ENCODE results near the gene ZBTB17.

Gene ZBTB17

DNA sequence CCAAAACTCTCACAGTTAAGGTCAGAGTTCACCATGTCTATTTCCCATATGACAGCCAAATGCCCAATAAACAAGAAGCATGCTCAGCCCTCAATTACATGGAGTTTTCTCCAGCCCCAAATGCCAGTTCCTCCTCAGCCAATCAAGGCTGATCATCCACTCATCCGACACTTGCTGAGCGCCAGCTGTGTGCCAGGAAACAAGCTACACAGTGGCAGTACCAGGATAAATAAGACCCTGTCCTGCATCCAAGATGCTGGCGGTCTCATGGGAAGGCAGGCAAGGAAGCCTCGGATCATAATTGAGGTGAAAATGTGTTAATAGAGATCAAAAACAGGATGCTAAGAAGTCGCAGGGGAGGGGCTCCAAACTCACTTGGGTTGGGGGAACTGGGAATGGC lies 7.7 kb downstream of the ZBTB17 start:
- H3K27ac ChIP-seq = no peak overlapping the region
- TF ChIP-seq, protein P1, sequence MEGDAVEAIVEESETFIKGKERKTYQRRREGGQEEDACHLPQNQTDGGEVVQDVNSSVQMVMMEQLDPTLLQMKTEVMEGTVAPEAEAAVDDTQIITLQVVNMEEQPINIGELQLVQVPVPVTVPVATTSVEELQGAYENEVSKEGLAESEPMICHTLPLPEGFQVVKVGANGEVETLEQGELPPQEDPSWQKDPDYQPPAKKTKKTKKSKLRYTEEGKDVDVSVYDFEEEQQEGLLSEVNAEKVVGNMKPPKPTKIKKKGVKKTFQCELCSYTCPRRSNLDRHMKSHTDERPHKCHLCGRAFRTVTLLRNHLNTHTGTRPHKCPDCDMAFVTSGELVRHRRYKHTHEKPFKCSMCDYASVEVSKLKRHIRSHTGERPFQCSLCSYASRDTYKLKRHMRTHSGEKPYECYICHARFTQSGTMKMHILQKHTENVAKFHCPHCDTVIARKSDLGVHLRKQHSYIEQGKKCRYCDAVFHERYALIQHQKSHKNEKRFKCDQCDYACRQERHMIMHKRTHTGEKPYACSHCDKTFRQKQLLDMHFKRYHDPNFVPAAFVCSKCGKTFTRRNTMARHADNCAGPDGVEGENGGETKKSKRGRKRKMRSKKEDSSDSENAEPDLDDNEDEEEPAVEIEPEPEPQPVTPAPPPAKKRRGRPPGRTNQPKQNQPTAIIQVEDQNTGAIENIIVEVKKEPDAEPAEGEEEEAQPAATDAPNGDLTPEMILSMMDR (conservative IDR thresholded peaks at IDR 0.05) = no peak

DNA sequence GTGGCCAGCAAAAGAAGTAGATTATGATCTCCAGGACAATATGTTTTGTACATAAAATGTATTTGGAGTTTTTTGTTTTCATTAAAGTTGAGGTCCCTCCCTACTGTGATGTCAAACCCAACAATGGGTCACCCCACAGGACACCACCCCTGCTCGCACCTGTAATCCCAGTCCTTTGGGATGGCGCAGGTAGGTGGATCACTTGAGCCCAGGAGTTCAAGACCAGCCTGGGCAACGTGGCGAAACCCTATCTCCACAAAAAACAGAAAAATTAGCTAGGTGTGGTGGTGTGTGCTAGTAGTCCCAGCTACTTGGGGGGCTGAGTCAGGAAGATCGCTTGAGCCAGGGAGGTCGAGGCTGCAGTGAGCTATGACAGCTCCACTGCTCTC lies 9.0 kb downstream of the ZBTB17 start:
- no peak overlapping the region for H3K27ac ChIP-seq

DNA sequence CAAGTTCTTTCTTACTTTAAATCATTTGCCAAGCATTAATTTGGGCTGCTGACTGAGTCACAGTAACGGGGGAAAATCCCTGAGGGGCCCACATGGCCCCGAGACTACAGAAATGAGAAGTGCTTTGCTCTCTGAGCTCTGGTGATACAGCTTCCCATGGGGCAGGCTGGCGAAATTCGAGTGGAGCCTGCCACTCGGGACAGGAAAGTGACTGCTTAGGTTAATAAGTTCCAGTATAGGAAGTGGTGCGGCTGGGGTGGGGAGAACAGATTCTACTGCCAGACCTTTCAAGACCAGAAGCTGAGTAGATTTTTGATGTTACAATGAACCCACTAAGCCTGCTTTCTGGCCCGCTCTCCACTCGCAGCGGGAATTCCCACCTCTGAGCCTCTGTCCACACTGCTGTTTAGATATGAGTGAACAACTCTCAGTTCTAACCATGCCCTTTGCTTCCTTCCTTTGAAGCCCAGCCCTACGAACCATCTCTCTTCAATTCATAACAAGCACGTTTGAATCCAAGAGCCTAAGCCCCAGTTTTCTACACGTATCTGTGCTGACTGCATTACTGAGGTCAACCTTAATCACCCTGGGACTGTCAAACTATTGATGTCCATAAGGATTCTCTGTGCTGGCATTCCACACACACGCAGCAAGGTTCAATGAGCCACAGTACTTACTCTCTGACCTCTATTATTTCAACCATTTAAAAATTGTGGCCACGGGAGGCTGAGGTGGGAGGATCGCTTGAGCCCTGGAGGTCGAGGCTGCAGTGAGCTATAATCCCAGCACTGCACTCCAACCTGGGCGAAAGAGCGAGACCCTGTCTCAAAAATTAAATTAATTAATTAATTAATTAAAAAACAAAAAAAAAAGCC lies 9.6 kb downstream of the ZBTB17 start:
- no peak overlapping the region for H3K27ac ChIP-seq
- TF ChIP-seq, protein P1 (conservative IDR thresholded peaks at IDR 0.05) = no peak

More for the DNA sequence above, 9.0 kb downstream of the ZBTB17 start:
- TF ChIP-seq, protein P1 (conservative IDR thresholded peaks at IDR 0.05) = no peak

GRCh38 chr1:15965228-15965767 lies 10.6 kb downstream of the ZBTB17 start:
- H3K27ac ChIP-seq = no peak overlapping the region
- TF ChIP-seq, protein P1 (conservative IDR thresholded peaks at IDR 0.05) = no peak

DNA sequence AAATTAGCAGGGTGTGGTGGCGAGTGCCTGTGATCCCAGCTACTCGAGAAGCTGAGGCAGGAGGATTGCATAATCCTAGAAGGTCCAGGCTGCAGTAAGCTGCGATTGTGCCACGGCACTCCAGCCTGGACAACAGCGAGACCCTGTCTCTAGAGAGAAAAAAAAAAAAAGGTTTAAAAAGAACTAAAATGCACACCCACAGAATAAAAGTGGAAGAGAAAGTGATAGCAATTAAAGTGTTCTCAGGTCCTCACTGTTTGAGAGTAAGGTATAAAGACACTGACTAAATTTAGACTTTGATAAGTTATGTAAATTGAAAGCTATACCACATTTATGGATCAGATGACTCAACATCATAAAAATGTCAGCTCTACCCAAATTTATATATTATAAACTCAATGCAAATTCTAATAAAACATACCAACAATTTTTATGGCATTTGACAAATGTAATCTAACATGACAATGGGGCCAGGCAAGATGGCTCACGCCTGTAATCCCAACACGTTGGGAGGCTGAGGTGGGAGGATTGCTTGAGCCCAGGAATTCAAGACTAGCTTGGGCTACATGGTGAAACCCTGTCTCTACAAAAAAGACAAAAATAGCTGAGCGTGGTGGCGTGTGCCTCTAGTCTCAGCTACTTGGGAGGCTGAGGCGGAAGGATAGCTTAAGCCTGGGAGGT lies 11.8 kb downstream of the ZBTB17 start:
- TF ChIP-seq, protein P1 (conservative IDR thresholded peaks at IDR 0.05) = no peak

DNA sequence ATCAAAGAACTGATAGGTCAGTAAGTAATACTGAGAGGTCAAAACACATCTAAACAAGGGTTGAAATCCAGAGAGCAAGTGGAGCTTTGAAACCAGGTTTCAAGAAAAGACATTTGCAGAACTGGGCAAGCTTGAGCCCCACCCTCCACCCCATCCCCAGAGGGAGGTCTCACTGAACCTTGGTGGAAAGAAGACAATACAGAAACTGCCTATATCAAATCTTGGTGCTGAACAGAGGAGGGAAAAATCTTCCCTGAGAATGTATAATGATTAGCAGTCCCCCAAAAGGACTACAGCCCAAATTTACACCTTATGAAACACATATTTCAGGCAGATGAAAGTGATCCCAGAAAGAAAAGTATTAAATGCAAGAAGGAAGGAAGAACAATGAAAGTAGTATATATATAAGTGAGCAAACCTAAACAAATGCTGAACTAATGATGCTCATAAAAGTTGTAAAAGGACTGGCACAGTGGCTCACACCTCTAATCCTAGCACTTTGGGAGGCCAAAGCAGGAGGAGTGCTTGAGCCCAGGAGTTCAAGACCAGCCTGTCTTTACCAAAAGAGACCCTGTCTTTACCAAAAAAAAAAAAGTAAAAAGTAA lies 12.4 kb downstream of the ZBTB17 start:
- H3K27ac ChIP-seq = no peak overlapping the region
- TF ChIP-seq, protein P1 (conservative IDR thresholded peaks at IDR 0.05) = no peak

More for the DNA sequence above, 11.8 kb downstream of the ZBTB17 start:
- no peak overlapping the region for H3K27ac ChIP-seq
